D341Med (cell line): ENCODE results near the gene PRR14L.
"Not testable (repeated sequence)": the region's sequence is repeated elsewhere in the genome, so short reads cannot be mapped to it uniquely, and the experiment has no call there.

Experiments used
- DNase-seq: peaks from one replicate; pipeline ENCODE4 v3.0.0; 2012; ENCODE audit warnings: low spot score

Gene PRR14L

DNA sequence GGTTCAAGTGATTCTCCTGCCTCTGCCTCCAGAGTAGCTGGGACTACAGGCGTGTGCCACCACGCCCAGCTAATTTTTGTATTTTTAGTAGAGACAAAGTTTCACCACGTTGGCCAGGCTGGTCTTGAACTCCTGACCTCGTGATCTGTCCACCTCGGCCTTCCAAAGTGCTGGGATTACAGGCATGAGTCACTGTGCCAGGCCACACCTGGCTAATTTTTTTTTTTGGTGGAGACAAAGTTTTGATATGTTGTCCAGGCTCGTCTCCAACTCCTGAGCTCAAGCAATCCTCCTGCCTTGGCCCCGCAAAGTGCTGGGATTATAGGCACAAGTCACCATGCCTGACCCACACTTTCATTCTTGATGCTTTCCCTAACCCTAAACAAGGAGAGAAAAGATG lies 9.6 kb downstream of the PRR14L start:
- not testable (repeated sequence) for DNase-seq

DNA sequence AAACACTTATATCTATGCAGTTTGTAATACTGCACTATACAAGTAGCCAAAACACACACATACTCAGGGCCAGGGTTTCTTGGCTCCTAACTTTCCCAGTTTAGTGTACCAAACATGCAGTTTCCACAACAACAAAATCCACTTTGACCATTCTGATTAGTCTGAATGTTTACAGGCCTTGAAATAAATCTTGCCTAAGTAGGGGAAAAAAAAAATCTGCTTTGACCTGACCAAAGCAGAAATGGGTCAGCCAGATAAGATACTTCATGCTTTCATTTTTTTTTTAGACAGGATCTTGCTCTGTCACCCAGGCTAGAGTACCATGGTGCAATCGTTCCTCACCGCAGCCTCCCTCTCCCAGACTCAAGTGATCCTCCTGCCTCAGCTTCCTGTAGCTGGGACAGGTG lies 10.1 kb downstream of the PRR14L start:
- DNase-seq, result no peak

DNA sequence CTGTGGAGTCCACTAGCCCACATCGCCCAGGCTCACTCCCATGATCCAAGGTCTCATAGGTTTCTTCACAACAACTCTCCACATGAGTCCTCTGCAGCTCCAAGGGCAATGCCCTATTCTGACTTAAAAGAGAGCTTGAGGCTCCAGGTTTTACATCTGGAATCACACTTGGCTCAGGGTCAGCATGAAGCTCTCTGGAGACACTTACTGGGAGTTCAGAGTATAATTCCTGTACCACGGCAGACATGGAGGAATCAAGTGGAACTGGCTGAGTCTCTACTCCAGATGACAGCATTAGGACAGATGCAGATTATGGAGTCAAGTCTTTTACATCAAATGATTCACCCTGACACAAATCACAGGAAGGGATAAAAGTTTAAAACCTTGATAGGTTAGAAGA lies 11.4 kb downstream of the PRR14L start:
- DNase-seq, result peak; percentile 47

DNA sequence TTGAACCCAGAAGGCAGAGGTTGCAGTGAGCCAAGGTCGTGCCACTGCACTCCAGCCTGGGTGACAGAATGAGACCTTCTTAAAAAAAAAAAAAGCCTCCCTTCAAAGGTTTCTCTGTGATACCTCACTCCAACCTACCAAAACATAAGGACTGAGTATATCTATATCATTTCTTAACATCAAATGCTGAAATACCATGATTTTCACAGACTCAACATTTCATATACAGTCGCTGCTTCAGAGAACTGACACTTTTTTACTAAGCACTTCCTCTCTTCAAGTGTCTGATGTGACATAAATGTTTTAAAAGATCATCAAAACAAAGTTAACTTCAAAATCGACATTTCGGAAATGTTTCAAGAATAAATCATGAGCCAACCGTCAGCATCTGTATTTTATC lies 12.0 kb downstream of the PRR14L start:
- DNase-seq, result no peak

DNA sequence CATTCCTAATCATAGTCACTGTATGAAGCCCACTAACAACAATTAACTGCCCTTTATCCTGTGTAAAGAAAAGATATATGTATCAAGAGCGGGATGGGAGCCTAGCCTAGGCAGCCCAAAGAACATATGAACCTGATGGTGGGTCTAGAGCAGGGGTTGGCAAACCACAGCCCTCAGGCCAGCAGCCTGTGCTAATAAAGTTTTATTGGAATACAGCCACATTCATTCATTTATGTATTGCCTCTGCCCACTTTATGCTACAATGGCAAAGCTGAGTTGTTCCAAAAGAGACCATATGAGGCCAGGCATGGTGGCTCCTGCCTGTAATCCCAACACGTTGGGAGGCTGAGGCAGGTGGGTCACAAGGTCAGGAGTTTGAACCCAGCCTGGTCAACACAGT lies 13.5 kb downstream of the PRR14L start:
- DNase-seq, result no peak

DNA sequence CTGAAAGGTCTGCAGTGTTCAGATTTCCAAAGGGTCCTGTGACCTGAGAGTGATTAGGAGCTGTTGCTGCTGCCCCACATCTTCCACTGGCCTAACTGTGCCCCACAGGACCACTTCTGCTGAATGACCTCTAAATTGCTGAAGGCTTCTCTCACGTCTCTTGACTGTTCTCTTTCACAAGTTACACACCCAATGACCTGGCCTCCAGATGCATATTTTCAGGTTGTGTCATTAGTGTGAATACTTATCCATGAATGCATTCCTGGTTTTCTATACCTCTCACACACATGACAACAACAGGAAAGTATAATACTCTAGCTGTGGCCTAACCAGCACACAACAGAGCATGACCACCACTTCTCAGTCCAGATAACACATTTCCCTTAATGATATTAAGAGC lies 15.4 kb downstream of the PRR14L start:
- no peak for DNase-seq

DNA sequence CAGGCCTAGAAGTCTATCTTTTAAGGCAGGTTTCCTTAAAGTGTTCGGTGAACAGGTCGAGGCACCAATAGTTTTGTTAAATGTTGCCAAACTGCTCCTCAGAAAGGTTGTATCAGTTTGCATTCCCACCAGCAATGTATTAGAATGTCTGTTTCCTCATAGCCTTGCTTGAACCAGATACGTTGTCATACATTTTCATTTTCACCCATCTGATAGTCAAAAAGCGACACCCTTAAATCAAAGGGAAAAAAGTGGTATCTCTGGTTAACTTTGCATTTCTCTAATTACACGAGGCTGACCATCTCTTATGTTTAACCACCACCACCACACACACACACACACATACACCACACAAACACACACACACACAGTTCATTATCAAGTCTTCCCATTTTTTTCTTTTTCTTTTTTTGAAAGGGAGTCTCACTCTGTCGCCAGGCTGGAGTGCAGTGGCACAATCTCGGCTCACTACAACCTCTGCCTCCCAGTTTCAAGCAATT lies 16.3 kb downstream of the PRR14L start:
- no peak for DNase-seq

DNA sequence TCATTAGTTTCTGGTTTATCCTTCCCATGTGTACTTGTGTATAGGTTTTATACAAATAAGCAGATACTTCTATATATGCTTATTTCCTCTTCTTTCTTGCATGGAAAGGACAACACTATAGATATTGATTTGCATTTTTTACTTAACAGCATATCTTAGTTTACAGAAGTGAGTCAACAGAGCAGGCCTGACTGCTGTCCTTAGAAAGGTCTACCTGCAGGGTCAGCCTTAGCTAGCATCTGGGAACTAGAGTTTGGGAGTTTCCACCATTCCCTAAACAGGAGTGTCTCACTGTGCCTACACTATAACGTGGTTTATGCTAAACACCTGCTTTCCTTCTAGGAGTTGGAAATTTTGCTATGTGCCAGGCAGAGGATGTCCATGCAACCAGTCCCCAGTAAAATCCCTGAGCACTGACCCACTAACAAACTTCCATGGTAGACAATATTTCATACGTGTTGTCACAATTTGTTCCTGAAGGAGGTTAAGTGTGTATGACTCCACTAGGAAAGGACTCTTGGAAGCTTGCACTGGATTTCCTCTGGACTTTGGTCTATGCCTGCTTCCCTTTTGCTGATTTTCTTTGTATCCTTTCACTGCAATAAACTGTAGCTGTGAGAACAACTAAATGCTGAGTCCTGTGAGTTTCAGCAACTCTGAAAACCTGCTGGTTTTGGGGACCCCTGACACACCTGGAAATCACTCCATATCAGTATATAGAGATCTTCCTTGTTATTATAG lies 17.7 kb downstream of the PRR14L start:
- DNase-seq, result no peak

DNA sequence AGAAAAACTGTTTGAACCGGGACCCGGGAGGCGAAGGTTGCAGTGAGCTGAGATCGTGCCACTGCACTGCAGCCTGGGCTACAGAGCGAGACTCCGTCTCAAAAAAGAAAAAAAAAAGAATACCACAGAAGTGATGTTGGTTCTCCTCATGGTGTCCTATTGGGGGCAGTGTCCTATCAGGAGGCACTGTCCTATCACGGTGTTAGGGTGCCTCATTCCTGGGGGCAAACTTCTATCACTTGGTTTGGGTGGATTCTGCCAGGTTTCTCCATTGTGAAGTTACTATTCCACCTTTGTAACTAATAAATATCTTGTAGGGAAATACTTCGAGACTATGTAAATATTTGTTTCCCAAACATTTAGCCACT lies 19.6 kb downstream of the PRR14L start:
- no peak for DNase-seq

DNA sequence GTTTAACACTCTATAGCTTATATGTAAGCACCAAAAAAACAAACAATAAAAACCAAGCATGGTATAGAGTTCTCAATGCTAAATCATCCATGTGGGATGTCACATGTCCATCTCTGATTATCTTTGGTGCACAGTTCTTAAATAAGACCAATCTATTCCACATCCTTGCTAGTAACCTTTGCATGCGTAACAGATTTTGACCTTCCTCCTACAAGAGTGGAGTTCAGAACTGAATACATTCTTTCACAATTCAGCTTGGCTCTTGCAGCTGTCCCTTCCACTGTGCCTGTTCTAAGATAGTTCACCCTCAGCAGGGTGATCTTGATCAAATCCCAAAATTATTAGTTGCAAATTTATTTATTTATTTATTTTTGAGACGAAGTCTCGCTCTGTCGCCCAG lies 21.1 kb downstream of the PRR14L start:
- DNase-seq, result no peak

DNA sequence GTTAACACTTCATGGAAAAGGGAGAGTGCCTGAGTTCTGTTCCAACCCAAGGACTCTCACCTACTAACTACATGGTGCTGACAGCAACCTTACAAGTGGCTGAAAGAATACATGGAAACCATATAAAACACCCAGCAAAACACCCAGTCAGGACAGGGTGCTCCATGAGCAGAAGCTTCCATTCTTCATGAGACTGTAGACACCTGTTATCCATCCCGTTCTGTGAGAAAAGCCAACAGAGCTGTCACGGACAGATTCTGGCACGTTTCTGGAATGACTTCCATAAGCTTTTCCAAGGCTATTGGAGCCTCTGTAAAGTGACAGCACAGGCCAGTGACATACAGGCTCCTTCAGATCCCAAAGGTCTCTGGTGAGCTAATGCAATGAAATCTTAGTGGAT lies 23.2 kb downstream of the PRR14L start:
- DNase-seq, result no peak

DNA sequence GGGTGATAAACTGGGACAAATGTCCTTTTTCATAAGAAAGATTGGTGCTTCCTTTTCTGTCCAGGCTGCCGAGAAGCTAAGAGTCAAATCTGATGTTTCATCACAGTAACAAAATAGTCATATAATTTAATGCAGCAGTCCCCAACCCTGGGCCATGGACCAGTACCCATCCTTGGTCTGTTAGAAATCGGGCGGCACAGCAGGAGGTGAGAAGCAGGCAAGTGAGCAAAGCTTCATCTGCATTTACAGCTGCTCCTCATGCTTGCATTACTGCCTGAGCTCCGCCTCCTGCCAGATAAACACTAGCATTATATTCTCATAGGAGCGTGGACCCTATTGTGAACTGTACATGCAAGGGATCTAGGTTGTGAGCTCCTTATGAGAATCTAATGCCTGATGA lies 26.2 kb downstream of the PRR14L start:
- DNase-seq, result no peak

DNA sequence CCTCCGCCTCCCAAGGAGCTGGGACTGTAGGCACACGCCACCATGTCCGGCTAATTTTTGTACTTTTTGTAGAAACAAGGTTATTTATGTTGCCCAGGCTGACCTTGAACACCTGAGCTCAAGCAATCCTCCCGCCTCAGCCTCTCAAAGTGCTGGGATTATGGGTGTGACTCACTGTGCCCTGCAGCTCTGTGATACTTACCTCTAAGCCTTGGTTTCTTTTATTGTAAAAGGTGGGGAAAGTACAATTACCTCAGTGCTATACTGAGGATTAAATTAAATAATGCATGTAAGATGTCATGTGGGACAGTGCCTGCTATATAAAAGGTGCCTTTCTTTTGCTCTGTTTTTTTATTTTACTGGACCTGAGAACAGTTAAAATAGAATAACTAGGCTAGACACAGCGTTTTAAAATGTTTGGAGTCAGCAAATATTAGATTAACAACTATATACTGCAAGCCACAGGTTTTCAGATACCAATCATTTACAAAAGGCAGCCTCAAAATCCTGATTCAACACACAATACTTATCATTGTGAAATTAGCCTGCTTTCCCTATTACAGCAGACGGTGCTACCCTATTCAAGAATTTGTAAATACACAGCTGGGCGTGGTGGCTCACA lies 30.0 kb downstream of the PRR14L start:
- DNase-seq, result no peak

DNA sequence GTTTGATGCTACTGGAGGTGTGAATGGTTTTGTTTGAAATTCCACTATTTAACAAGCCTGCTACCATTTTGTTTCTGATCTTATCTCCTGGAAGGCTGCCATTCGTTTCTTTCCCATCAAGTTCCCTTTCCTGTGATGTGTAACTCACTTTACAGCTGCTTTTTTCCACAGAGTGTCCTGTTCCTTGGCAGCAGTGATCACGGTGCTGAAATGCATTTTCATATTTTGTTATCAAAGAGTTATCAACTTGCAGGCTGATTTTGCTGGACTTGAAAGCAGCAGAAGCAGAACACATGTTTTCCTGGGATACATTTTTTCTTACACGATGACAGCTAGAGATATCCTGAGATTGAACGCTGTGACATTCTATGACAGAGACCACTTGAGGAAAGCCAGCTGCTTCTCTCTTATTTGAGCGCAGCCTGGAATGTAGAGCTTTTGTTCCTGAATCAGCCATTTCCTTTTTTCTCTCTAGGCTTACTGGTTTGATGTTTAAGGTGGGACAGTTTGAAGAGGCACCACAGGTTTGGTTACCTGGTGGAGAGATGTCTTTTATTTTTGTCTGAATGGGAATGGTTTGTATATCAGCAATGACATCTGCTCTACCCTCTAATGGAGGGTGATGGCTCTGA lies 34.7 kb downstream of the PRR14L start:
- DNase-seq, result no peak

DNA sequence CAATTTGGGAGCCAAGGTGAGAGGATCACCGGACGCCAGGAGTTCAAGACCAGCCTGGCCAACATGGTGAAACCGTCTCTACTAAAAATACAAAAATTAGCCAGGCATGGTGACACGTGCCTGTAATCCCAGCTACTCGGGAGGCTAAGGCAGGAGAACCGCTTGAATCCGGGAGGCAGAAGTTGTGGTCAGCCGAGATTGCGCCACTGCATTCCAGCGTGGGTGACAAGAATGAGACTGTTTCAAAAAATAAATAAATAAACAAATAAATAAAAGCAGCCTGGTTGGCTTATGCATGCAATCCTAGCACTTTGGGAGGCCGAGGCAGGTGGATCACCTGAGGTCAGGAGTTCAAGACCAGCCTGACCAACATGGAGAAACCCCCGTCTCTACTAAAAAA lies 38.7 kb downstream of the PRR14L start:
- DNase-seq, result not testable (repeated sequence)

DNA sequence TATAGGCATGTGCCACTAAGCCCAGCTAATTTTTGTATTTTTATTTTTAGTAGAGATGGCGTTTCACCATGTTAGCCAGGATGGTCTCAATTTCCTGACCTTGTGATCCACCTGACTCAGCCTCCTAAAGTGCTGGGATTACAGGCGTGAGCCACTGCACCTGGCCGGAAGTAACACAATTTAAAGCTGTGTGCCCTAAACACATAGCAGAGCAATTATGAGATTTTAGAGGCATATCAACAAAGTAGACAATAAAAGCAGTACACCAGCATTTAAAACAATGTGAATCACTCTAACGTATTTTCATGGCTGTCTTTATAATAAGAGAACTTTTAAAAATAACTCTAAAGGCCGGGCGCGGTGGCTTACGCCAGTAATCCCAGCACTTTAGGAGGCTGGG lies 42.4 kb downstream of the PRR14L start:
- no peak for DNase-seq

DNA sequence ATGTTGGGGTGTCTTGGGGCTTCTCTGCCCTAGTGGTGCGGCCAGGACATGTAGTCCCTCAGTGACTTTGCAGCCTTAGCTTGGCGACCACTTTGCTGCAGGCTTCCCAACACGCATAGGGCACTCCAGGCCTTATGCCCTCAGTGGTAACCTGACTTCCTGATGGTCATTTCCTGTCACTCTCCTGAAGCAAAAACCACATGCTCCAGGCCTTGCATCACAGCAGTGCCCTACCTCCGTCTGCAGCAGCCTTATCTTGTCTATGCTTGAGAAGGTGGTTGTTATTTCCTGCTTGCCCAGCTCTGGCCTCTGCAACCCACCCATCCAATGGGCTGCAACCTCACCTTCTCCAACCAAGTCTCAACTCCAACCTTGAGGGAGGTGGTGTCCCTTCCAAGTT lies 54.5 kb downstream of the PRR14L start:
- no peak for DNase-seq

DNA sequence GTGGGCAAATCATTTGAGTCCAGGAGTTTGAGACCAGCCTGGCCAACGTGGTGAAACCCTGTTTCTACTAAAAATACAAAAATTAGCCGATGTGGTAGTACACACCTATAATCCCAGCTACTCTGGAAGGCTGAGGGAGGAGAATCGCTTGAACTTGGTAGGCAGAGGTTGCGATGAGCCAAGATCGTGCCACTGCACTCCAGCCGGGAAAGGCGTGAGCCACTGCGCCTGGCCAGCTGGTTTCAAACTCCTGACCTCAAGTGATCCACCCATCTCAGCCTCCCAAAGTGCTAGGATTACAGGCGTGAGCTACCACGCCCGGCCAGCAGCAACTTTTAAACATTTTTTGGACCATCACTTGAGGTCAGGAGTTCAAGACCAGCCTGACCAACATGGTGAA lies 55.9 kb downstream of the PRR14L start:
- not testable (repeated sequence) for DNase-seq

DNA sequence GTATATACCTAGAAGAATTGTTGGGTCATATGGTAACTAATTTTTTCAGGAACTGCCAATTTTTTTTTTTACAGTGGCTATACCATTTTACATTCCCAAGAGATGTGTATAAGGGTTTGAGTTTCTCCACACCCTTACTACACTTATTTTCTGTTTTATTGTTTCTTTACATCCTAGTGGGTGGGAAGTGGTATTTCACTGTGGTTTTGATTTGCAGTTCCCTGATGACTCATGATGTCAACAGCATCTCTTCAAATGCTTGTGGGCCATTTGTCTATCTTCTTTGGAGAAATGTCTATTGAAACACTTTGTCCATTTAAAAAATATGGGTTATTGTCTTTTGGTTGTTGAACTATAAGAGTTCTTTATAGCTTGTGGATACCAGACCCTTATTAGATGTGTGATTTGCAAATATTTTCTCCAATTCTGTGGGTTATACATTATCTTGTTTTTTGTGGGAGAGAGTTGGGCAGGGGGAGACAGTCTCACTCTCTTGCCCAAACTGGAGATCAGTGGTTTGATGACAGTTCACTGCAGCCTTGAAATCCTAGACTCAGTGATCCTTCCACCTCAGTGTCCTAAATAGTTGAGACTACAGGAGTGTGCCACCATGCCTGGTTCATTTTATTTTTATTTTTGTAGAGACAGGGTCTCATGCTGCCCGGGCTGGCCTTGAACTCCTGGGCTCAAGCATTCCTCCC lies 57.6 kb downstream of the PRR14L start:
- DNase-seq, result no peak

DNA sequence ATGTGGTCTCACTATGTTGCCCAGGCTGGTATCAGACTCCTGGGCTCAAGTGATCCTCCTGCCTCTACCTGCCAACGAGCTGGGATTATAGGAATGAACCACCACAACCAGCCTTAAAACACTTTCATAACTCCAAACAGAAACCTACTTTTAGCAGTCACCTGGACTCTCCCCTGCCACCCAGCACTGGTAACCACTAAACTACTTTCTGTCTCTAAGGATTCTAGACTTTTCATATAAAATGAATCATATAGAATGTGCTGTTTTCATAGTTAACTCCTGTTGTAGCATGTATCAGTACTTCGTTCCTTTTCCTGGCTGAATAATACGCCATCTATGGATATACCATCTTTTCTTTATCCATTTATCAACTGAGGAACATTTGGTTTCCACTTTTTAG lies 58.5 kb downstream of the PRR14L start:
- DNase-seq, result no peak

DNA sequence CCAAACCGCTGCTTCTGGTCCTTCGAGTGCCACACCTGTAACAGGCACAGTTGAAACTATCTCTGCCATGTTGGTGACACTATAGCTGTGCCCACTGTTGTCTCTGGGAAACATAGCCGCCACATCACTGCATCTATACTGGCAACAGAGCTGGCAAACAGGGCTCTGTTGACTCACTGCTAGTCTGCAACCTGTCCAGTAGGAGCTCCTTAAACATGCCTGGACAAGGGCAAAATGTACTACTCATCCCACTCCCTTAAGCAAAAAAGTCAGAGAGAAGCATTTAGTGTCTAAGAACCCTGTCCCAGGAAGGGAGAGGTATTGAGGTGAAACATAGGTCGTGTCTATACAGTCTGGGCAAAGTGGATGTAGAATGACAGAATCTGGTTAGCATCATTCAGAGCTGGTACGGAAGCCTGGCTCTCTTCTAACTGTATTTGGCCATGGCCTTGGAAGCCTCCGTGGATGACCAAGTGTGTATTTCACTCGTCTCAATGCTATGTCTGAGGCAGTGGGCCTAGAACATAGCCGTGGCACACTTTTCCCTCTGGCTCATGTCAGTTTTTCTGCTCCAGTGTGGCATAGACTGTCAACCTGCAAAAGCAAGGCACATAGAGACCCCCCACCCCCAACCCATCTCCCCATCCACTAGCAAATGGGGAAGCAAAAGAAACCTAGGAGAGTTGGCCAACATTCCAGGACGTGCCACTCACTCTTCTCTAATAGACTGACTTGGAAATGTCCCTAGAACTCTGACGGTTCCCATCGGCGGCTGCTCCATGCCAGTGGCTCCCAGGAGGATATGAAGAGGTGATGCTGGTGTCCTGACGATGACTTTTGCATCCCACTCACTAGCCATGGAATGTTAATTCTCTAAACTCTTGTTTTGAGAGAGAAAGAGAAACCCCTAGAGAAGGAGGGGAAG lies 66.5 kb downstream of the PRR14L start:
- DNase-seq, result no peak

DNA sequence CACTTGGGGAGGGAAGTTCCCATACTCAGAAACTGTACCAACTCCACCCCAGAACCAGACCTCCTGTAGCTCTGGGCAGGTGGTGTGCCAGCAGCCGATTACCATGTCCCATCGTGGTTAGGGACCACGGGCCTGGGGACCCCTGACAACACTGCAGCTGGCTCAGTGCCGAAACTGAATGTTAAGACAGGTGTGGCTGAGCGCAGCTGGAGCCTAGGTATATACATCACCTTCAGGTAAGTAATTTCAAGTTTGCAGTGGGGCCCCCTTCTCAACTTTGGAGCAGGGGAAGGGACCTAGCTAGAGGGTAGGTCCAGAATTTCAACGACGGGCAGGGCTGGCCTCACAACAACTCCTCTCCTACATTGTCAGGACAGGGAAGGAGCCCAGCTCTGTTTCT lies 67.2 kb downstream of the PRR14L start:
- DNase-seq, result no peak
